ENCODE data around the gene KCTD6. TPM values are rescaled to one million over a fixed set of nuclear protein-coding genes. Genes with fewer than 3 reads are reported as not detected.

The KCTD6 gene
- total and polyA plus RNA-seq, 2 of the 8 experiments (the other 6 are each of a cell fraction or from before 2014, with no cell fraction given): 17.4 to 21.4 TPM

GRCh38 chr3:58480309-58480708, 11.6 kb upstream of the KCTD6 start:
- Histone ChIP-seq H3K27me3 (replicated peaks in 1 of 4; ENCODE audit: control insufficient read depth in 3 of 4, extremely low read depth in 1 of 4, insufficient read depth in 3 of 4, low read length in 3 of 4) (no peaks in the 10 kb centered on the region), H2BK12ac (ENCODE audit: low read depth, low read length) (no peak overlapping the region), H2BK20ac (ENCODE audit: low read length) (no peak overlapping the region), H2BK120ac (replicated peaks; ENCODE audit: low read depth, low read length) (no peak overlapping the region), H2BK15ac (ENCODE audit: low read length) (no peak overlapping the region), H3K23ac (ENCODE audit: insufficient read length) (no peak overlapping the region), H3K18ac (ENCODE audit: extremely low read depth, low read length) (no peak overlapping the region), H3K56ac (replicated peaks; ENCODE audit: insufficient read length, low read depth, low read length) (no peak overlapping the region), H3K36me3 (ENCODE audit: control insufficient read depth in 2 of 4, insufficient read depth in 4 of 4, low read length in 3 of 4) (no peaks in the 10 kb centered on the region), H3K4ac (replicated peaks; ENCODE audit: insufficient read length, low read depth, low read length) (no peak overlapping the region), H3K4me1 (replicated peaks in 1 of 4; ENCODE audit: control insufficient read depth in 3 of 4, insufficient read depth in 4 of 4, low read length in 3 of 4) (no peaks in the 10 kb centered on the region), H2AK5ac (ENCODE audit: low read depth, low read length) (no peak overlapping the region), H2BK5ac (ENCODE audit: low read depth, low read length) (no peak overlapping the region), H3K9me3 (ENCODE audit: insufficient read depth in 2 of 2, low read depth in 1 of 2, low read length in 1 of 2) (no peaks in the 10 kb centered on the region), H3K79me1 (ENCODE audit: low read depth, low read length) (no peaks in the 10 kb centered on the region), H3K4me3 (ENCODE audit: extremely low read depth in 1 of 4, insufficient read depth in 2 of 4, low read depth in 3 of 4, low read length in 4 of 4) (no peak overlapping the region), H4K91ac (replicated peaks; ENCODE audit: insufficient read length, low read length) (no peak overlapping the region), H3K9ac (replicated peaks in 1 of 4; ENCODE audit: extremely low read depth in 1 of 4, low read depth in 3 of 4, low read length in 3 of 4) (no peak overlapping the region), H3K14ac (ENCODE audit: insufficient read length) (no peak overlapping the region), H2AFZ (ENCODE audit: low read length) (no peak overlapping the region), H3K23me2 (ENCODE audit: low read depth, low read length) (no peaks in the 10 kb centered on the region), H3K4me2 (ENCODE audit: insufficient read depth in 1 of 2, low read depth in 2 of 2, low read length in 2 of 2) (no peak overlapping the region), H3K27ac (ENCODE audit: low read depth, low read length) (no peak overlapping the region), H4K20me1 (replicated peaks in 1 of 2; ENCODE audit: control insufficient read depth in 1 of 2, insufficient read depth in 2 of 2, low read length in 2 of 2) (no peaks in the 10 kb centered on the region), H3K79me2 (ENCODE audit: control insufficient read depth in 1 of 2, insufficient read depth in 2 of 2, low read length in 2 of 2) (no peaks in the 10 kb centered on the region), H4K5ac (ENCODE audit: insufficient read length, low read depth, low read length) (no peak overlapping the region), H4K8ac (ENCODE audit: extremely low read depth, insufficient read depth, low read length) (no peak overlapping the region)
- no peak for DNase-seq (ENCODE audit: low read depth in 1 of 2, low spot score in 2 of 2)
- CTCF ChIA-PET (ENCODE audit: partially characterized antibody): interaction anchor here (0.5 to 1.3 kb wide), 3 partner anchors 24 to 155 kb away, joined by 3 read pairs; no protein-coding TSS in a partner anchor
- FAIRE-seq: no peak
- WGBS, 2 experiments (ENCODE audit: extremely low coverage in 1 of 2, insufficient coverage in 1 of 2, insufficient read length in 1 of 2, insufficient replicate concordance in 2 of 2, low coverage in 1 of 2, low lambda C conversion rate in 2 of 2, missing lambda C conversion rate in 1 of 2): 86% methylated on average over 2 of the region's 2 CpGs; no CpG with 5 or more reads in 1 of the 2 experiments
- TF ChIP-seq SRF (IDR thresholded peaks at IDR 0.05; ENCODE audit: low read depth, low read length) (no peak), KDM1A (IDR thresholded peaks at IDR 0.05; ENCODE audit: borderline replicate concordance, low read length) (no peak), KDM4A (IDR thresholded peaks at IDR 0.05; ENCODE audit: low read depth, low read length, severe bottlenecking) (no peak), NRF1 (IDR thresholded peaks at IDR 0.05; ENCODE audit: low read depth, low read length) (no peak), CBX8 (IDR thresholded peaks at IDR 0.05; ENCODE audit: borderline replicate concordance, low read depth, low read length) (no peak), FOSL1 (IDR thresholded peaks at IDR 0.05; ENCODE audit: insufficient read depth, low read depth, low read length) (no peak), RNF2 (IDR thresholded peaks at IDR 0.05; ENCODE audit: borderline replicate concordance, low read depth, low read length, missing control alignments, poor library complexity, severe bottlenecking) (no peak), CTCF (IDR thresholded peaks at IDR 0.05; ENCODE audit: control extremely low read depth in 1 of 3, insufficient read depth in 1 of 3, low read depth in 1 of 3, low read length in 3 of 3) (no peak), EGR1 (IDR thresholded peaks at IDR 0.05; ENCODE audit: borderline replicate concordance, low read depth, low read length) (no peak), EP300 (IDR thresholded peaks at IDR 0.05; ENCODE audit: borderline replicate concordance in 1 of 2, low read depth in 2 of 2, low read length in 2 of 2) (no peak)
- POLR2A ChIA-PET (ENCODE audit: partially characterized antibody): interaction anchor here (0.9 kb wide), 1 partner anchor 46 kb away, joined by 3 read pairs; no protein-coding TSS in a partner anchor
